ENCODE results near the gene CD46.

The CD46 gene

DNA sequence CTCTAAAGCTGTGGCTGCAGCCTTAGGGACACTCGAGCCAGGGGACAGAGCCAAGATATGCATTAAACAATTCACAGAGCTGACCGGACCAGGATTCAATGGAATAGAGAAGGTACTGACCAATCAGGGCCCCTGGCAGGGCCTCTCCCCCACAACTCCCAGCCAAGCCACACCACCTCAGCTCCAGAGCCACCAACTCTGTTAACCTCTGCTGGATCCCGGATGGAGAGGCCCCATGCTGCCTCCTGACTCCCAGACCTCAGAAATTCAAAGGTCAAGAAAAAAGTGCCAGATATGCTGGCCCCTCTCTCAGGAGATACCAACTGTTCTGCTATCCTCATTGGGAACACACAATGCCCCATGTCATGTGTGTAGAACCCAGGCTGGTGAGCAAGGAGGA is 62.1 kb downstream of the CD46 start:
- DNase-seq (ENCODE audit: low read depth, low spot score): no peak

DNA sequence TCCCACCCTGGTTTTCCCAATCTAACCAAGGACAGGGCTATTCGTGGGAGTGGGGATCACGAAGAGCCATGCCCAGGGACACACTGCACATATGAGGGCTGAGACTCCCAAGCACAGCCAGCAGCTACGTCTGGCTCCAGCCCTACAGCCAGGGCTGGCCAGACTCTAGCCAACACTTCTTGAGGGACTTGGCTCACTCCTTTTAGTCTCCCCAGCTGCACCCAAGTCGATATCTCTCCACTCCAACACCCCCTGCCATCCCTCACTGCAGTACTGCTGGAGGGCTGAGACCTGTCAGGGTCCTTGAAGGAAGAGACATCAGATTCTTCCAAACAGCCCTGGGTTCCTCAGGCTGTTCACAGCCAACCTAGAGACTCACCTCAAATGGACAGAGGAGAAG is 62.6 kb downstream of the CD46 start:
- DNase-seq (ENCODE audit: low read depth, low spot score): no peak

DNA sequence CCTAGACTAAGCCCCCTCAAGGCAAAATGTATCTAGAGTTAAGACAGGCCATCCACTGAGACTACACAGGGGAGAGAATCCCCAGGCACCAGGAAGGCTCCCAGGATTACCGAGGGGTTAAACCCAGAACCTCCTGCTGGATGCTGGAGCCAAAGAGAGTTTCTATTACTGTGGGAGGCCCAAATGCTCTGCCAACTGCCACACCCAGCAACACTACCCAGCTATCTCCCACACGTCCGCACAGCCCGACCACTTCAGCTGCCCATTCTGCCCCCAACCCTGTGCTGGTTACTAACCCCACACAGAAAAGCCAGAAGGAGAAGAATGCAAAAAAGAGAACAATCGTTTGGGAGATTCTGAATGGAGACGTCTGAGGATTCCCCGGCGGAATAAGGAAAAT is 63.6 kb downstream of the CD46 start:
- DNase-seq (ENCODE audit: low read depth, low spot score): no peak

DNA sequence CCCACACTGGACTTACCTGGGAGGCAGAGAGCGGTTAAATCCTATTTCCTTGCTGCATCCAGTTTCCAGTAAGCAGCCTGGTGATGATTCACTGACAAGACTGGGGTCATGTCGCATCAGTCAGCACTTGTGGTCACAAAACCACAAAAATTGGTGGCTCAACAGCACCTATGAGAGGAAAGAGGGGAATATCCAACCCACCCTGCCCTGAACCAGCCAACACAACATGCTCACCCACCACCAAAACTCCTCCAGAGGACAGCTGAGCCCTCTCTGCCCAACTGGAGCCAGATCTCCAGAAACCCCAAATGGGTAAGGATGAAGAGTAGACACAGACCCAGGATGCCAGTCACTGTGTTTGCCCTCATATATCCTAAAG is 64.0 kb downstream of the CD46 start:
- DNase-seq (ENCODE audit: low read depth, low spot score): no peak

DNA sequence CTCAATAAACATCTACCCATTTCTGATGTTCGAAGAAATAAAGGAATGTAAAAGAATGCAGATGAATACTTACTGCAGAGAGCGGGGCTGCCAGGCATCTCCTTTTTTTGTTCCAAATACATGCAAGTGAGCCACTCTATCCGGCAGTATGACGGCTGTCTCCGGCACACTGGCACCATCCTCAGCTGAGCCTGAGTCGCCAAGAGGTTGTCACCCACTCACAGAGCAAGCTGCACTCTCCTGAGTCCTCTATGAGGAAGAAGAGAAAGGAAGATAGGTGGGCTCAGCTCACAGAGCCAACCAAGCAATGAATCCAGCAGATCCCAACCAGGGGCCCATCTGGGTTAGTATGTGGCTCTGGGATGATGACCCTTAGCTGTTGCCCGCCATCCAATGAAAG is 65.3 kb downstream of the CD46 start:
- DNase-seq (ENCODE audit: low read depth, low spot score): no peak

DNA sequence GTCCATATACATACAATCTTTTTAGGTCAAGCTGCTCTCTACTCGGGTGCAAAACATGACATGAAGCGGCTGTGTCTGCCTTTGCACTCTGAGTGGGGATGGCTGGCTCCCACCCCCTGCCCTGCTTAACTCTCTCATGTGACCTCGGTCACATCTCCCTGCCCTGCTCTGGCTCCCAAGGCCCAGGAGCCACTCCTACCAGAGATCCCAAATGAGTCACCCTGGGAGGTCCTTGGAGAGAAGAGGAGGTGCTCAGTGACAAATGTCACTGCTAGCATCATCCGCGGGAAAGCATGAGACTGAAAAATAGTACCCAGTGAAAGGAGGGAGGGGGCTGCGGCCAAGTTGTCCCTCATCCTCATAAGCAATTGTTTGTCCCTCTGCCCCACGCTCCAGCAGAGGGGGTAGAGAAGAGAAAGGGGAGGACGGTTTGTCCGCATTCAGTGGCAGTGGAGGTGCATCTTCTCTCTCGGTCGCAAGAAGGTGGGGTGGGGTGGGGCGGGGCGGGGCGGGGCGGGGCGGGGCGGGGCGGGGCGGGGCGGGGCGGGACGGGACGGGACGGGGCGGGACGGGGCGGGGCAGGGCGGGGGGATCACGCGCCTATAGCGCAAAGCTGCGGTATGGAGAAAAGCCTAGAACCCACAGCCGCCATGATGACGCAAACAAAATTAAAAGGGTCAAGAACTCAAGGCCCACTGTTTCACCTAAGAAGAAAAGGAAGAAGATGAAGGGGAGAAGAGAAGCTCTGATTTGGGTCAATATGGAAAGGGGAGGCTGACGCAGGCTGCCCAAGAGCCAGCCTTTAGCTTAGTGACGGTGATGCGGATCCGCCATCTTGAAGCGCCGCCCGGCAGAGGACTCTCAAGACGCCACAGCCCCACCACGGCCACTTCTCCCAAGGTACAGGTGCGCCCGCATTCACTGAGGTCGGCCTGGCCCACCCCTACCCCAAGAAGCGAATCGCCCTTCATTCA is 66.2 kb downstream of the CD46 start:
- DNase-seq (ENCODE audit: low read depth, low spot score): no peak

DNA sequence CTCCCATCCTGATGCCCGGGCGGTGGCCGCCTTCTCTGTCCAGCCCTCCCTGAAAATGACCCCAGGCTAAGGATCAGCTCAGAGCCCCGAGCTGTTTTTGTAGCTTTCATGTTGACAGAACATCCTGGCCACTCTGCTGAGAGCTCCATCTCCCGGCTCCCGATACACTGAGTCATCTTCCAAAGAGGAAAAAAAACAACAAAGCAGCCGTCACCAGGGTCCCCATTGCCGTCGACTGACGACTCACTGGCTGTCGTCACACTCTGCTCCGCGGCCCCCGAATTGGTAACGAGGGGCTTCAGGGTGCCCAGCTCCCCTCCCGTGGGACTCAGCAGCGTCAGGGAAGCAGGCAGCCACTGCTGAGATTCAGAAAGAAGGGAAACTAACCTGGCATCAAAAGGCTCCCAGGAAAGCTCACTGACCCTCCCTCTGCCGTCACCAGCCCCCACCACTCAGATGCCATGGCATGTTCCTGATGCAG is 67.2 kb downstream of the CD46 start:
- no peak for DNase-seq (ENCODE audit: low read depth, low spot score)

DNA sequence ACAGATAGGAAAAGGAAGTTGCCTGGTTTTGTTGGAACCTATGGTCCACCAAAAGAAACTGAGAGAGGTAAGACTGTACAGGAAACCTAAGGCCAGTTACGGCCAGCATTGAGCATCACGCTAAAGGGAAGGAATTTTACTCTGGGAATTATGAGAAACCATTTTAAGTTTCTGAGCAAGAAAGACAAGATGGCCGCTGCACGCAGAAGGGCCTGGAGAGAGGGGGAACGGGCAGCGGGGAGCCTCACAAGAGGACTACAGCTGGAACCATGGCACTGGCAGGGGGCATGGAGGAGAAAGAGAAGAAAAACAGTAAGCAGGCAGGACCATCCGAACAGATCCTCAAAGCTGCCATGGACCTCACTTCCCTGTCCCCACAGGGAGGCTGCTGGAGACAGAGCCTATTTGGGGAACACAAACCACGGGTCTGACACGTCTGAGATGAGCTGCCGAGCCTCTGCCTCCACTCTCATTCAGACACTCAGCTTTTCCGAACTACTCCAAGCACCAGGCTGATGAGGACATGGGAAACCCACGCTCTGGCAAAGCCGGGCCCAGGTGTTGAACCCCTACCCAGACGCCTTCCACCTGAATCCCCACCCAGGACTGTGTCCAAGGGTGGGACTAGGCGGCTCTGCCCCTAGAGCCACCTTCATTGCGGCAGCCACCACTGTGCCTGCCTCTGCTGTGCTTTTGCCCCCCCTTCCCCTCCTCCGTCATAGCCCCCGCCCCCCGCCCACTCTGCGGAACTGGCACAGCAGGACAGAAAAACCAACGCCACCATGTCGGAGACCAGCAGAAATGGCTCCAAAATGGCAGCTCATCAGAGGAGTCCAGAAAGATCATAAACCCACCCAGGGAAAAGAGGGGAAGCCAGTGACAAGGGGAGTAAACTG is 69.0 kb downstream of the CD46 start:
- DNase-seq (ENCODE audit: low read depth, low spot score): no peak

DNA sequence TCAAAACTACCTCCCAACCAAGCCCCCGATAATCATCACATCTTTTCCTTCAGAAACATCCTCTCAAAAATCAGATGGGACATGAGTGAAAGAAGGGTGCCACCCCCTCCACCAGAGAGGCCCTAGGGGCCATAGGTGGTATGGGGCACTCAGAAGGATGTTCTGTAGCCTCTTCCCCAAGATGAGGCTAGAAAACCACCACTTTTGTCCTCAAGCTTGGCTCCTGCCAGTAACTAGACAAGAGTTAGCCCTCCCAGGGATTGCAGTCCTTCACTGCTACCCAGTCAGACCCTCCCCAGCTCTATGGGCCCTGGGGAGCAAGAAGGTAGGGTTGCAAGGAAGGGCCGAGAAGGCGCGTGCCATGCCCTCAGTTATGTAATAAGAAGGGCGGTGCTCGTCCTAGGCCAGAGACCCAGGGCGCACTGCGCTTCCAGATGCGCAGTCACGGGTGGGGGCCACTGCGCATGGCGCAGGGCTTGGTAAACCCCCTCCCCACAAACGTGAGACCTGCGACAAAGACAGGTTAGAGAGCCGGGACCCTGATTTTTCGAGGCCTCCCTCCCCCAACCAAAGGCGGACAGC is 69.7 kb downstream of the CD46 start:
- no peak for DNase-seq (ENCODE audit: low read depth, low spot score)

DNA sequence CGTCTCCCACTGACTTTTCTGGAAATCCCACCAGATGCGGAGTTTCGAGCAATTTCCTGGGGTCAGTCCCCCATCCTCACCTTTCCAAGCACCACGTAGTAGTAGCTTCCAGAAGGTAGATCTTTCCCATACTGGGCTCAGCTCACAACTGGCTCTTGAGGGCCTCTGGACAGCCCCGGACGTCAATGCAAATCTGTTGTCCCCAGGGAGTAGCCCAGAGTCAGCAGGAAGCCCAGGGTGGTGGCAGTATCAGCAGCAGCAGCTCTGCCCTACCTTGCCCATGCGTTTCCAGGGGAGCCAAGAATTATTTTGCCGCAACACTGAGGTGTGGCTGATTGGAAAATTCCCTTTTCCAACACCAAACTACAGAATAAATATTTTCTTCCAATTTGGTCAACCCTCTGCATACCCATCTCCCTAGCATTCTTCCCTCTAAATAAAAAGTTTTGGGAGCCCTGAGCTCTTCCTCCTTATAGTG is 70.3 kb downstream of the CD46 start:
- DNase-seq (ENCODE audit: low read depth, low spot score): no peak

DNA sequence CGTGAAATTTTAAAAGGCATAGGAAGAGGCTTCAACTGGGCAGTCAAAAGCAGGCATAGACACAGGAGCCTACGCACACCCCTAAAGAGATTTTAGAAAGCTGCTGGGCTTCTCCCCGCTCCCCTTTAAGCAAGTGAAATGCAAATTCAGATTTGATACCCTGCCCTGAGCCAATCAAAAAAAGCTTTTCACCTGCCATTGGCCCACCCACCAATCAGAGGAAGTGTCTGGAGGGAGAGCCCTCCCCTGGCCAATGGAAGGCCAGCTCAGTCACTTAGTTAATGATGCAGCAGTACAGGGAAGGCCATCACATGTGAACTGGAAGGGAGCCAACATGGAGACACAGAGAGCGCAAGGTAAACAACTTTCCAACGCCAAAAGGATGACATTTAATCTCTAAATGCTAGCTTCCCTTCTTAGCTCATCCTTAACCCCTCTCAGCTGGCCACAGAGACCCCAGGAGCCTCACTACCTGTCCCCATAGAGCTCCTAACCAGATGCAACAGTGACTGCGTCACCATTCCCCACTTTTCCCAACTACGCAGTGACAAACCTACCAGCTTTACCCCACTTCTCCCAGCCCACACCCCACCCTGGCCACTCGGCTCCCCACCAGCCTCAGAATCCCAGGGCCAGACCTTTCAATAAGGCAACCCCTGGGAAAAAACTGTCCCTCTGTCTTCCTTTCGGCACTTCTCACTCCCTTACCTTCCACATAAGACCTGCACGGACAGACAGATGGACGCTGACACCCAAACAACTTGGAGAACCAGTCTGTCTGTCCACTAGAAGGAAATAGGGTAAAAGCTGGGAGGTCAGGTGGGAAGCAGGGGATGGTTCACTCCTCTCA is 71.0 kb downstream of the CD46 start:
- DNase-seq (ENCODE audit: low read depth, low spot score): peak; percentile 53

DNA sequence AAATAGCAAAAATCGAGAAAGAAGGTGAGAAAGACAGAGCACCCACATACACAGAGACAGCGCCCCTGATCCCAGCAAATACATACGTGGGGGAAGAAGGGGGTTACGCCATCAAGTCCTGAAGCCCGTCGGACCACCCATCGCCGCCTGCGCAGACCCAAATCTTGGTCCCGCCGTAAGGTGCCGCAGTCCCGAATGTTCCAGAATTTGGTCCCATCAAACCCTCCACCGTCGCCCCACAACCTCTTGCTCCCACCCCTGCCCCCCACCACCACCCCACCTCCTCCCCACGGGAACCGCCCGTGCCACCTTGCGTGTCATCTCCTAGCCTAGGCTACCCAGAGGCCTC is 71.7 kb downstream of the CD46 start:
- DNase-seq (ENCODE audit: low read depth, low spot score): no peak

DNA sequence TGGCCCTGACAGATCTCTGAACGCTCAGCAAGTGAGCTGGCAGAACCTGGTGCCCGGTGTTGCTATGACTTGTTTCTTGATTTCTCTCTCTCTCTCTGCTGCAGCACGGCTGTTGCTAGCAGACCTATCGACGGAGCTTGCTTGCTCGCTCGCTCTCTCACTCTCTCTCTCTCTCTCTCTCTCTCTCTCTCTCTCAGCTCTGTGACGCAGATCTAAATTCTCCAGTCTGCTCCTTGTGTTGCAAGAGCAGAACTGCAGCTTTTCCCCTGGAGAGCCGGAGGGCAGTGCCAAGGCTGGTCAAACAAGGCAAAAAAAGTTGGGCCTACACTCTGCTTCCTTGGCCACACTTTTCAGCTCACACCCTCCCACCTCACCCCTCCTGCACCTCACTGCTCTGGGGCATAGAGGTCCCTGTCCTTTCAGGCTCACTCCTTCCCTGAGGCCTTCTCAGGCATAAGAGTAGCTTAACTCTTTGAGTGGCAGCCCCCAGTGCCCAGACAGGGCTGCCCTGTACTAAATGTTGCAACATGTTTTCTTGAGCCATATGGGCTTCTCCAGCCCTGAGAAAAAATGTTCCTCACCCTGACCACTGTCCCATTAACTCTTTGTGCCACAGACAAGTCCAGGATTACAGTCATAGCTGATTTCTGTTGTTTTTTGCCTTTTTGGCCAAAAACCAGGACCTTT is 72.2 kb downstream of the CD46 start:
- peak; percentile 63 for DNase-seq (ENCODE audit: low read depth, low spot score)

DNA sequence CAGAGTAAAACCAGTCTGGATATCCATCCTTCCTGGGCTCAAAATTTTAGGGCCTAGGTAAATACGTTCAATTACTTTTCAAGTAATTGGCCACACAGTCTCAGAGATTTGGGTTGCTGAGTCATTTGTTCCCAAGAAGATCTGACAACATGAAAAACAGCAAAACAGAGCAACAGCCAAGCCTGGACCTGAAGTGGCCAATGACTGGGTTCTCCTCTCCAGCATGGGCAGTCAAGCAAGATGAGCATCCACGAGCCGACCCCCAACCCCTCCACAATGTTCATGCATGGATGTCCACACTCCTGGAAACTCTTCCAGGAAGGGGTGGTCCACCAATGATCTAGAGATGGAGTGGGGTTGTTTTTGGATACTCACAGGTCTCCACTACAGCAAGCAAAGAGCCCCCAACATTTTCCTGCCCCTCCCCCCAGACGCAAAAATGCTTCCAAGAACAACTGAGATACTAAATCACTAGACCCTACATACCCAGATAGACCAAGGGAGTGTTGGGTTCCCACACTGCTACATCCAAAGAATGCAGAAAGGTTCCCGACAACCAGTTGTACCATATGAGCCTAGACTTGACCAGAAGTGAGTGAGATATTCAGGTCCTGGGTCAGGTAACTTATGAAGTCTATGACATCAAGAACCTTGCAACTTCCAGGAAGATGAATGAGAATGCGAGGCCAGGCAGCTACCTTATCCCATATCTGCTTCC is 73.0 kb downstream of the CD46 start:
- no peak for DNase-seq (ENCODE audit: low read depth, low spot score)

DNA sequence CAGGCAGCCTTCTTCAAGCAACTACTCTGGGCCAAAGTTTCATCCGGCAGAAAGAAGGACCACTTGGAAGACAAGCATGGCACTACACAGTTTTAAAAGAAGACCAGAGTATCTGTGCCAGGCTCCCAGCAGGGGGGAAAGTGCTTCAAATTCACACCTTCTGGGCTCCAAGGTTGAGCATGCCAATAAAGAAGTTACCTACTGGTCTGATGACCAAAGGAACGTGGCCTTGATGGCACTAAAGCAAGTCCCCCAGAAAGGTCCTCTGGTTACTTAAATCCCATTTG is 73.5 kb downstream of the CD46 start:
- no peak for DNase-seq (ENCODE audit: low read depth, low spot score)

DNA sequence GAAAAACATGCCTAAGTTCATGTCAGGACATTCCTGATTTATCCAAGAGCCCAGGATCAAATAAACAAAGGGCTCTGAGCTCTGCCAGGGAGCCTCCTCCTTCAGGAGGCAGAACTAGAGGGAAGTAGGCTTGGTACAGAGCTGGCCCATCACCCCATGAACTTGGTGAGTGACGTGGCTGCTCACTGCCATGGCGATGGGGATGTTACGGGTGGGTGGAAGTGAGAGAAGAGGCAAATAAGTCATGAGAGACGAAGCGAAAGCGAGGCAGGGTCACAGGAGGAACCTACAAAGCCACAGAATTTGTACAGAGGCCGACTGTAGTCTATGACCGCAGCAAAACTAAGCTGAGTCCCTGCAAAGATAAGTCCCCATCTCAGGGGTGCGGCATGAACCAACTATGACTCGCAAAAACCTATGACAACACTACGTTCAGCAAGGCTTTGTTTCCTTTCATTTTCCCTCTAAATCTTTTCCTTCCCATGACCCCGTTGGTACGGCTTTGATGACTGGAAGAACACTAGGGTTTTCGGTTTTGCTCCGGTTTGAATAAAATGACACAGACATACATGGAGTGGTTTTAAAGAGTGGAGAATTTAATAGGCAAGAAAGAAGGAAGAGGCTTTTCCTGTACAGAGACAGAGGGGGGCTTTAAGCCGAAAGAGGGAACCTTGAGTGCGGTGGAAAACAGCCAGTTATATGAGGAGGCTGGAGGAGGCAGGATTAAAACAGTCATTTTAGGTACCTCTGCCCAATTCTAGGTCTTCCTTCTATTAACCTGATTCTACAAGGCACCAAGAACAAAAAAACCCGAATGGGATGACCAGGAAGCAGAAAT is 74.1 kb downstream of the CD46 start:
- DNase-seq (ENCODE audit: low read depth, low spot score): peak; percentile 68

DNA sequence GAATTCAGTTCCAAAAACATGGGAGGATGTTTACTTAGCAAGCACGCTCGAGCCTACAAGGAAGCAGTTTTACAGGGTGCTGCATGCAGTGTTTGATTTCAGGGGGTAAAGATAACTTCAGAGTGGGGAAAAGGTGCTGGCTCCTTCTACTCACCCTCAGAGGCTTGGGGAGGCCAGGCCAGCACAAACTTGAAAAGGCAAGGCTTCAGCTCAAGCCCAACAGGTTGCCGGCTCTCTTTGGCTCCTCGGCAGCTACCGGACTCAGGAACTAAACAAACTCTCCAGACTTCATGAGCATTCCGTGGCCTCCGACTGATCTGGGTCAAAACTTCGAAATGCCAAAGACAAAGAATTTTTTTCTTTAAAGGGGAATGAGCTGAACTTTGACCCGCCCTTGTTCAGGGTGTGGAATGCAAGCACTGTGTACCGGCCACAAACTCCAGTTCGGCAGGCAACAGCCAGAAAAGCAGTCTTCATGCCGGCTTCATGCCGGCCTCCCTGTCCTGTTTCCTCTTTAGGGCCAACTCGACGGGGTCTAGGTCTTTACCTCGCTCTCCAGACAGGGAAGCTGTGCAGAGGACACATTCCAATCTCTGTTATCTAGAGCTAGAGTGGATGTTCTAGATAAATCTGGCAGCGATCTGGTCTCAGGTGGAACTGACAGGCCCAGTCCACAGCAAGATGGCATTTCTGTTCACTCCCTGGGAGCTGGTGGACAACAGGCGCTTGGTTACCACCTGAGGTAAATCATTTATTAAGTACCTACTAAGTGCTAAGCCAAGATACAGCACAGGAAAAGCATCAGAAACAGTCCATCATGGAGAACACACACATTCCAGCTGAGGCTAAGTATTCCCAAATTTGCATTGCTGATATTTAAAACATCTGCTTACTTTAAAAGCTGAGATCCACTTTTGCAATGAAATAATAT is 75.0 kb downstream of the CD46 start:
- no peak for DNase-seq (ENCODE audit: low read depth, low spot score)

DNA sequence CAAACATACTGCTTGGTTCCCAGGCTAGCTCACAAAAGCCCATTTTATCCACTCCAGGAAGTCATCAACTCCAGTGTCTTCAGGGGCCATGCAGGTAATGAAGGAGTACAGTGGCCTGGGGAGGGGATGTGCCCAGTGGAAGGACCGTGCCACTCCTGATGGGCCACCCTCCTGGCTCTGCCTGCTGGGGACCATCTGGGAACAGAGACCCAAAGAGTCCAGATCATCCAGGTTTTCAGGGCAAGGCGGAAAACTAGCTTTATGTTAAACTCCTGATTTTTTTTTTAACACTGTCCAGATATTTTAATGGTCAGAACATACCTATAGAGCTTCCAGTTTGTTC is 75.6 kb downstream of the CD46 start:
- no peak for DNase-seq (ENCODE audit: low read depth, low spot score)
